IMR-90 (cell line): Measurements from ENCODE around the gene CST11. TPM values are rescaled to one million over a fixed set of nuclear protein-coding genes. Genes with fewer than 3 reads are reported as not detected.

ENCODE experiments used
- ATAC-seq: fragments of 200-7000 bp; cut with Tn5 transposase; 2 replicates; pipeline ENCODE4 v1.9.1; 2020; ENCODE audit warnings: low read depth, mild to moderate bottlenecking, moderate library complexity
- BruUV-seq: library from RNA; stranded (reverse); fragments of 400-500 nt; replicated peaks from 2 replicates; lab custom pipeline; 2021; lab: Mats Ljungman, UMichigan
- CTCF ChIA-PET: fragments of 300-600 bp; formaldehyde crosslinking; extraction: SDS; loops from one replicate; lab custom pipeline; 2021; ENCODE audit warnings: antibody characterized with exemption; lab: Yijun Ruan, JAX
- POLR2A ChIA-PET: fragments of 300-600 bp; sonication (Branson Sonifier 250); formaldehyde crosslinking; loops from one replicate; lab custom pipeline; 2022; ENCODE audit warnings: antibody characterized with exemption; ENCODE audit not compliant: unreplicated experiment; lab: Charles Lee
- DNase-seq: peaks from one replicate; pipeline ENCODE4 v3.0.0; 2013
- H2AFZ ChIP-seq: replicated peaks from 2 replicates; pipeline ENCODE3; 2013; ENCODE audit warnings: low read length, mild to moderate bottlenecking; ENCODE audit not compliant: poor library complexity
- H2AK5ac ChIP-seq: 2 replicates; pipeline ENCODE4 v1.6.1; 2013; ENCODE audit warnings: low read depth, low read length, inconsistent platforms
- H2AK9ac ChIP-seq: replicated peaks from 2 replicates; pipeline ENCODE3; 2013; ENCODE audit warnings: mild to moderate bottlenecking, low read depth, low read length, moderate library complexity; ENCODE audit not compliant: poor library complexity
- H2BK120ac ChIP-seq: 2 replicates; pipeline ENCODE4 v1.6.1; 2013; ENCODE audit warnings: low read depth, low read length, inconsistent platforms
- H2BK15ac ChIP-seq: 3 replicates; pipeline ENCODE4 v1.6.1; 2013; ENCODE audit warnings: low read depth, low read length, inconsistent platforms
- H2BK20ac ChIP-seq: 2 replicates; pipeline ENCODE4 v1.6.1; 2013; ENCODE audit warnings: low read depth, mild to moderate bottlenecking, inconsistent platforms, low read length, moderate library complexity
- H2BK5ac ChIP-seq: 2 replicates; pipeline ENCODE4 v1.6.1; 2013; ENCODE audit warnings: mild to moderate bottlenecking, low read depth, low read length, inconsistent platforms; ENCODE audit not compliant: poor library complexity, severe bottlenecking
- H3K14ac ChIP-seq: replicated peaks from 2 replicates; pipeline ENCODE4 v1.6.1; 2013; ENCODE audit warnings: low read depth, low read length, inconsistent platforms
- H3K18ac ChIP-seq: 2 replicates; pipeline ENCODE4 v1.6.1; 2013; ENCODE audit warnings: low read depth, low read length, control low read depth
- H3K23ac ChIP-seq: 2 replicates; pipeline ENCODE4 v1.6.1; 2013; ENCODE audit warnings: low read depth, low read length, inconsistent platforms
- H3K27ac ChIP-seq: 2 replicates; pipeline ENCODE4 v1.5.1; 2013; ENCODE audit warnings: mild to moderate bottlenecking, control low read depth, low read length; ENCODE audit not compliant: insufficient read depth
- H3K27me3 ChIP-seq: 2 replicates; pipeline ENCODE4 v1.6.1; 2013; ENCODE audit warnings: low read length; ENCODE audit not compliant: control insufficient read depth, insufficient read depth
- H3K36me3 ChIP-seq: 2 replicates; pipeline ENCODE4 v1.6.1; 2013; ENCODE audit warnings: low read length, mixed read lengths; ENCODE audit not compliant: control insufficient read depth, insufficient read depth
- H3K4ac ChIP-seq: 2 replicates; pipeline ENCODE4 v1.6.1; 2013; ENCODE audit warnings: low read depth, low read length, inconsistent platforms
- H3K4me1 ChIP-seq: 2 replicates; pipeline ENCODE4 v1.6.1; 2013; ENCODE audit warnings: low read length, mixed read lengths; ENCODE audit not compliant: control insufficient read depth, insufficient read depth
- H3K4me2 ChIP-seq: 2 replicates; pipeline ENCODE4 v1.6.1; 2013; ENCODE audit warnings: low read depth, mild to moderate bottlenecking, control low read depth, low read length, moderate library complexity
- H3K4me3 ChIP-seq: 2 replicates; pipeline ENCODE4 v1.5.1; 2013; ENCODE audit warnings: low read depth, mild to moderate bottlenecking, control low read depth, low read length, moderate library complexity; ENCODE audit not compliant: insufficient read depth
- H3K56ac ChIP-seq: 2 replicates; pipeline ENCODE4 v1.6.1; 2013; ENCODE audit warnings: low read length, inconsistent platforms; ENCODE audit not compliant: insufficient read depth; ENCODE audit errors: extremely low read depth
- H3K79me1 ChIP-seq, 2 experiments: 2 replicates each; pipeline ENCODE4 v1.6.1; 2013; ENCODE audit warnings: low read length in 2 of 2, inconsistent platforms in 1 of 2, low read depth in 1 of 2
- H3K9ac ChIP-seq: 2 replicates; pipeline ENCODE4 v1.6.1; 2013; ENCODE audit warnings: low read depth, low read length, control low read depth
- H3K9me1 ChIP-seq: 2 replicates; pipeline ENCODE4 v1.6.1; 2013; ENCODE audit warnings: low read length, inconsistent platforms; ENCODE audit not compliant: insufficient read depth
- H3K9me3 ChIP-seq: 2 replicates; pipeline ENCODE4 v1.6.1; 2013; ENCODE audit warnings: low read length; ENCODE audit not compliant: control insufficient read depth, insufficient read depth
- H4K20me1 ChIP-seq: 2 replicates; pipeline ENCODE4 v1.6.1; 2013; ENCODE audit warnings: low read length, inconsistent platforms; ENCODE audit not compliant: insufficient read depth
- H4K5ac ChIP-seq: 2 replicates; pipeline ENCODE4 v1.6.1; 2013; ENCODE audit warnings: mild to moderate bottlenecking, low read depth, low read length, control low read depth
- H4K8ac ChIP-seq, 2 experiments: 2 replicates each; pipeline ENCODE4 v1.6.1; 2013; ENCODE audit warnings: low read depth in 2 of 2, low read length in 2 of 2, control low read depth in 1 of 2, inconsistent platforms in 1 of 2
- H4K91ac ChIP-seq: 2 replicates; pipeline ENCODE4 v1.6.1; 2013; ENCODE audit warnings: low read depth, low read length, inconsistent platforms; ENCODE audit not compliant: insufficient read depth
- CEBPB ChIP-seq: IDR thresholded peaks from 2 replicates; pipeline ENCODE4 v1.6.1; 2012; ENCODE audit warnings: low read depth, low read length, improper control_type of control experiment
- ELK1 ChIP-seq: fragments of 150-350 bp; IDR thresholded peaks from 2 replicates; pipeline ENCODE4 v1.6.1; 2016; ENCODE audit warnings: low read depth, mild to moderate bottlenecking, low read length, moderate library complexity, borderline replicate concordance
- FOS ChIP-seq: fragments of 150-350 bp; IDR thresholded peaks from 2 replicates; pipeline ENCODE4 v1.6.1; 2016; ENCODE audit warnings: low read depth, low read length
- MXI1 ChIP-seq: IDR thresholded peaks from 2 replicates; pipeline ENCODE4 v1.6.1; 2012; ENCODE audit warnings: low read depth, mild to moderate bottlenecking, low read length, moderate library complexity, borderline replicate concordance
- WGBS, 2 experiments: methylation state at CpG; one replicate each; pipeline versions ENCODE4 v1.1.5 to v1.1.7; 2013; ENCODE audit warnings: missing lambda C conversion rate in 2 of 2; ENCODE audit not compliant: insufficient read length in 1 of 2; ENCODE audit errors: extremely low coverage in 2 of 2; 5-methylcytosine and 5-hydroxymethylcytosine counted together
- dilution Hi-C: fragments of 300-500 bp; cut with HindIII; formaldehyde crosslinking; loops from one replicate; pipeline ENCODE4 v1.14.3; 2018; ENCODE audit warnings: low sequenced_read_pairs; ENCODE audit not compliant: unreplicated experiment
- in situ Hi-C: fragments of 300-500 bp; cut with MboI; formaldehyde crosslinking; loops from 3 replicates; pipeline ENCODE4 v1.14.3; 2019; ENCODE audit warnings: low sequenced_read_pairs, inconsistent platforms, mixed read lengths
- intact Hi-C: fragments of 100-400 bp; cut with micrococcal nuclease; formaldehyde crosslinking; loops from 2 replicates; pipeline ENCODE4 v1.10.0; 2022
- polyA plus RNA-seq, 3 experiments: library from polyadenylated mRNA; depleted of rRNA; stranded (reverse); fragments of >200 nt; gene quantifications; 2 replicates each; pipeline ENCODE4 v1.2.3, GENCODE V29; 2012; ENCODE audit warnings: low replicate concordance in 1 of 3
- total RNA-seq: library from RNA; depleted of rRNA; stranded (reverse); fragments of >200 nt; gene quantifications from 2 replicates; pipeline ENCODE4 v1.2.3, GENCODE V29; 2012

The CST11 gene
- total and polyA plus RNA-seq, 2 of the 4 experiments (the other 2 are of a cell fraction) = not detected

GRCh38 chr20:23404196-23404595, 48.5 kb downstream of the CST11 start:
- dilution Hi-C loops = no loop called here
- in situ Hi-C loops = no loop called here
- ATAC-seq = peak; percentile 56

More at GRCh38 chr20:23404196-23404595, 48.5 kb downstream of the CST11 start:
- Histone ChIP-seq H2AK9ac (no peak overlapping the region), H3K4ac (0 out of 2 replicates have a peak overlapping the region, but pooled peaks have one; percentile 17), H3K9me3 (no peaks in the 10 kb centered on the region), H3K56ac (no peak overlapping the region), H2BK120ac (no peak overlapping the region), H2AFZ (no peak overlapping the region), H3K9ac (no peak overlapping the region), H3K14ac (peak overlapping the region; percentile 41; the same call in 1 of the 2 replicates), H4K5ac (no peak overlapping the region), H2BK15ac (no peak overlapping the region), H4K8ac (no peak overlapping the region), H3K9me1 (peaks cover 14% of the 10 kb centered on the region), H2AK5ac (no peak overlapping the region), H3K4me1 (peaks cover 12% of the 10 kb centered on the region), H3K27me3 (no peaks in the 10 kb centered on the region), H2BK20ac (no peak overlapping the region), H3K79me1 (peaks cover 25 to 79% of the 10 kb centered on the region in 2 experiments), H3K18ac (no peak overlapping the region), H3K4me2 (peak overlapping the region; percentile 82), H3K27ac (peak overlapping the region; percentile 41; the same call in 1 of the 2 replicates), H2BK5ac (no peak overlapping the region), H4K20me1 (peaks cover 28% of the 10 kb centered on the region), H3K23ac (no peak overlapping the region), H3K4me3 (no peak overlapping the region), H4K91ac (no peak overlapping the region), H3K36me3 (peaks cover 1% of the 10 kb centered on the region)
- 0% methylated on average over 1 of the region's 3 CpGs; no CpG with 5 or more reads in 1 of the 2 experiments for WGBS, 2 experiments
- CTCF ChIA-PET = no interaction called here
- intact Hi-C loops = loop anchor here (5.0 kb wide), 1 partner anchor 37 kb away; no protein-coding TSS in a partner anchor
- TF ChIP-seq FOS = no peak
- peak; percentile 75; the same call in 1 of the 2 replicates for TF ChIP-seq MXI1
- no peak for TF ChIP-seq ELK1
- TF ChIP-seq CEBPB = peak; percentile 90
- BruUV-seq = no TSS peak
- POLR2A ChIA-PET = no interaction called here
- peak; percentile 67 for DNase-seq
